WTC11 (cell line): ENCODE measurements around the gene IGF2BP3. TPM values are rescaled to one million over a fixed set of nuclear protein-coding genes. Genes with fewer than 3 reads are reported as not detected.

Experiments used
- ATAC-seq: fragments of 200-7000 bp; cut with Tn5 transposase; 2 replicates; pipeline ENCODE4 v1.10.0; 2021; ENCODE audit warnings: mild to moderate bottlenecking, moderate library complexity
- CTCF ChIA-PET: fragments of 300-600 bp; sonication (Branson Sonifier 250); formaldehyde crosslinking; loops from one replicate; lab custom pipeline; 2021; ENCODE audit warnings: antibody characterized with exemption; lab: Charles Lee
- POLR2A ChIA-PET: fragments of 350-600 bp; sonication (Branson Sonifier 250); formaldehyde crosslinking; loops from one replicate; lab custom pipeline; 2021; ENCODE audit warnings: antibody characterized with exemption; lab: Charles Lee
- DNase-seq: peaks from one replicate; pipeline ENCODE4 v3.0.0; 2021; ENCODE audit warnings: low spot score
- H3K27ac Mint-ChIP-seq: 2 replicates; pipeline ENCODE4 v1.8.0; 2021; ENCODE audit warnings: mixed read lengths
- H3K27me3 Mint-ChIP-seq: 2 replicates; pipeline ENCODE4 v1.8.0; 2021; ENCODE audit warnings: low read depth, mild to moderate bottlenecking, moderate library complexity, mixed read lengths
- H3K36me3 Mint-ChIP-seq: 2 replicates; pipeline ENCODE4 v1.8.0; 2021; ENCODE audit warnings: mixed read lengths
- H3K4me1 Mint-ChIP-seq: 2 replicates; pipeline ENCODE4 v1.8.0; 2022; ENCODE audit warnings: mixed read lengths
- H3K4me3 Mint-ChIP-seq: 2 replicates; pipeline ENCODE4 v1.8.0; 2021; ENCODE audit warnings: mild to moderate bottlenecking, moderate library complexity, mixed read lengths
- H3K9me3 Mint-ChIP-seq: 2 replicates; pipeline ENCODE4 v1.8.0; 2021; ENCODE audit warnings: mixed read lengths
- ARID4B ChIP-seq: sonication (generic); formaldehyde crosslinking; IDR thresholded peaks from 2 replicates; pipeline ENCODE4 v1.8.0; 2023; ENCODE audit warnings: missing genetic modification reagents, mild to moderate bottlenecking, borderline replicate concordance
- GRHL2 ChIP-seq: fragments of 250-450 bp; sonication (Bioruptor Pico); IDR thresholded peaks from 2 replicates; pipeline ENCODE4 v1.8.0; 2022; ENCODE audit warnings: mild to moderate bottlenecking, moderate library complexity; ENCODE audit not compliant: insufficient replicate concordance, severe bottlenecking
- JUN ChIP-seq: sonication (generic); formaldehyde crosslinking; IDR thresholded peaks from 2 replicates; pipeline ENCODE4 v1.8.0; 2023; ENCODE audit warnings: mild to moderate bottlenecking, missing genetic modification reagents
- KAT7 ChIP-seq: sonication (generic); formaldehyde crosslinking; IDR thresholded peaks from 2 replicates; pipeline ENCODE4 v1.8.1; 2023; ENCODE audit warnings: missing genetic modification reagents, mild to moderate bottlenecking, borderline replicate concordance
- NR1H2 ChIP-seq: sonication (generic); formaldehyde crosslinking; IDR thresholded peaks from 2 replicates; pipeline ENCODE4 v1.9.0; 2021; ENCODE audit warnings: mild to moderate bottlenecking, moderate library complexity, missing genetic modification reagents
- STAT6 ChIP-seq: sonication (generic); formaldehyde crosslinking; conservative IDR thresholded peaks from 2 replicates; pipeline ENCODE4 v1.8.1; 2023; ENCODE audit warnings: mild to moderate bottlenecking, low read depth, missing genetic modification reagents, moderate library complexity
- TEAD1 ChIP-seq: sonication (generic); formaldehyde crosslinking; IDR thresholded peaks from 2 replicates; pipeline ENCODE4 v1.8.0; 2022; ENCODE audit warnings: mild to moderate bottlenecking, missing genetic modification reagents
- TP53 ChIP-seq: sonication (generic); formaldehyde crosslinking; IDR thresholded peaks from 2 replicates; pipeline ENCODE4 v1.8.1; 2023; ENCODE audit warnings: mild to moderate bottlenecking, missing genetic modification reagents
- ZNF219 ChIP-seq: sonication (generic); formaldehyde crosslinking; IDR thresholded peaks from 2 replicates; pipeline ENCODE4 v1.8.0; 2023; ENCODE audit warnings: missing genetic modification reagents, mild to moderate bottlenecking, borderline replicate concordance
- ZNF232 ChIP-seq: sonication (generic); formaldehyde crosslinking; IDR thresholded peaks from 2 replicates; pipeline ENCODE4 v1.8.0; 2022; ENCODE audit warnings: mild to moderate bottlenecking, missing genetic modification reagents
- ZNF396 ChIP-seq: fragments of 250-450 bp; sonication (Bioruptor Pico); IDR thresholded peaks from 2 replicates; pipeline ENCODE4 v1.8.0; 2021; ENCODE audit warnings: mild to moderate bottlenecking, moderate library complexity, borderline replicate concordance
- ZNF416 ChIP-seq: fragments of 250-450 bp; sonication (Bioruptor Pico); IDR thresholded peaks from 2 replicates; pipeline ENCODE4 v1.9.0; 2021; ENCODE audit warnings: mild to moderate bottlenecking, inconsistent platforms
- ZNF423 ChIP-seq: fragments of 250-450 bp; sonication (Bioruptor Pico); IDR thresholded peaks from 2 replicates; pipeline ENCODE4 v2.1.2; 2022; ENCODE audit warnings: mild to moderate bottlenecking, moderate library complexity
- total RNA-seq: library from RNA; stranded (reverse); gene quantifications from 3 replicates; pipeline ENCODE4 v1.2.3, GENCODE V29; 2021
- TF ChIP-seq, protein P1 (sequence below): fragments of 200-600 bp; IDR thresholded peaks from 2 replicates; pipeline ENCODE4 v1.8.0; 2022; ENCODE audit warnings: antibody characterized with exemption
- TF ChIP-seq, protein P2 (sequence below): sonication (generic); formaldehyde crosslinking; IDR thresholded peaks from 2 replicates; pipeline ENCODE4 v1.8.1; 2023; ENCODE audit warnings: mild to moderate bottlenecking, moderate library complexity, missing genetic modification reagents
- TF ChIP-seq, protein P3 (sequence below): sonication (generic); formaldehyde crosslinking; IDR thresholded peaks from 2 replicates; pipeline ENCODE4 v1.8.0; 2022; ENCODE audit warnings: mild to moderate bottlenecking, missing genetic modification reagents
- TF ChIP-seq, protein P4 (sequence below): sonication (generic); formaldehyde crosslinking; IDR thresholded peaks from 2 replicates; pipeline ENCODE4 v1.8.0; 2023; ENCODE audit warnings: missing genetic modification reagents
- TF ChIP-seq, protein P5 (sequence below): sonication (generic); formaldehyde crosslinking; IDR thresholded peaks from 2 replicates; pipeline ENCODE4 v1.8.0; 2022; ENCODE audit warnings: missing genetic modification reagents

The IGF2BP3 gene
- total RNA-seq, 1 experiment from 2014 or later = 129 TPM

DNA sequence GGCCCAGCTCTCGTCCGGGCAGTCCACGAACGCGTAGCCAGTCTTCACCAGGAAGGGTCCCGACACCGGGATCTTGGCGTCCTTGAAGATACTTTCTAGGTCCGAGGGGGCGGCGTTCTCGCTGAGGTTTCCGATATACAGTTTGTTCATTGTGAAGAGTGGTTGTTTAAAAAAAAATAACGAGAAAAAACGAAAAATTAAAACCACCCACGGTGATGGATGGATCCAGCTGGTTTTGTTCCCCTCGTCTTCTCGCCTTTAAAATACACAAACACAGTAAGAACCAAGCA is 385 bp downstream of the IGF2BP3 start (continued):
- no peak for TF ChIP-seq ZNF232 (CRISPR knock-in tag)

DNA sequence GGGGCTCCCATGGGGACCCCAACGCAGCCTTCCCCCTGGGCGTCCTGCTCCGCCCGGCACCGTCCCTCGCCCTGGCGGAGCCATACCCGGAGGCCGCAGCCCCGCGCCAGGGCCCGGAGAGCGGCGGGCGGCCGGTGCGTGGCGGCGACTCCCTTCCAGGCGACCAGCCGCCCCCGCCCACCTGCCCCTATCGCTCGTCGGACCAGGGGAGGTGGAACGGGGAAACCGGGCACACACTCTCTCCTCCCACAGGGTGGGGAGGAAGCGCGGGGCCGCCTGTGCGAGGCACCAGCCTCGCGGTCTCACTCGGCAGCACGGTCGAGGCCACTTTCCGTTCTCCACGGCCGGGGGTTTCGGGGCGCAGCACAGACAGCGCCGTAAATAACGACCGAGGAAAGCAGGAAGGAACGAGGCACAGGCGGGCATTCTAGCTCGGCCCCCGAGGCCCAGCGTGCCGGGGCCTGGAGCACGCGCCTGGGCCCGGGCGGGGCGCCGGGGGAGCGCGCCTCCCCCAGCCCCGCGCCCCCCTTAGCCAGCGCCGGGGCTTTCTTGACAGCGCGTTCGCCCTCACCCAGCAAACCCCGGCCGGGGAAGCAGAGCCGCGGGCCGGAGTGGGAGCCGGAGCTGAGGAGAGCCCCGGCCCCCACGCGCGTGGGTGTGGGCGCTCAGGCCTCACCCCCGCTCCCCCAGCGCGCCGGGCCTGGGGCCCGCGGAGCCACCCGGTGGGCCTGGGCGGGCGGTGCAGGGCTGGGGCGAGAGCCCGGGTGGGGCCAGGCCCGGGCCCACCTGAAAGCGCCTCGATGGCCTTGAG is 936 bp downstream of the IGF2BP3 start:
- ATAC-seq (no peak), DNase-seq (no peak)
- no peak overlapping the region for H3K27ac Mint-ChIP-seq
- CTCF ChIA-PET = no interaction called here
- POLR2A ChIA-PET = interaction anchor here (0.8 to 1.3 kb wide), 7 partner anchors 13 to 111 kb away, joined by 3 to 4 read pairs (median 3); no protein-coding TSS in a partner anchor
- no peaks in the 10 kb centered on the region for H3K27me3 Mint-ChIP-seq
- peaks cover 33% of the 10 kb centered on the region for H3K4me1 Mint-ChIP-seq
- no peaks in the 10 kb centered on the region for H3K9me3 Mint-ChIP-seq
- peak overlapping the region; percentile 99 for H3K4me3 Mint-ChIP-seq
- H3K36me3 Mint-ChIP-seq = peaks cover 11% of the 10 kb centered on the region
- TF ChIP-seq, protein P1, sequence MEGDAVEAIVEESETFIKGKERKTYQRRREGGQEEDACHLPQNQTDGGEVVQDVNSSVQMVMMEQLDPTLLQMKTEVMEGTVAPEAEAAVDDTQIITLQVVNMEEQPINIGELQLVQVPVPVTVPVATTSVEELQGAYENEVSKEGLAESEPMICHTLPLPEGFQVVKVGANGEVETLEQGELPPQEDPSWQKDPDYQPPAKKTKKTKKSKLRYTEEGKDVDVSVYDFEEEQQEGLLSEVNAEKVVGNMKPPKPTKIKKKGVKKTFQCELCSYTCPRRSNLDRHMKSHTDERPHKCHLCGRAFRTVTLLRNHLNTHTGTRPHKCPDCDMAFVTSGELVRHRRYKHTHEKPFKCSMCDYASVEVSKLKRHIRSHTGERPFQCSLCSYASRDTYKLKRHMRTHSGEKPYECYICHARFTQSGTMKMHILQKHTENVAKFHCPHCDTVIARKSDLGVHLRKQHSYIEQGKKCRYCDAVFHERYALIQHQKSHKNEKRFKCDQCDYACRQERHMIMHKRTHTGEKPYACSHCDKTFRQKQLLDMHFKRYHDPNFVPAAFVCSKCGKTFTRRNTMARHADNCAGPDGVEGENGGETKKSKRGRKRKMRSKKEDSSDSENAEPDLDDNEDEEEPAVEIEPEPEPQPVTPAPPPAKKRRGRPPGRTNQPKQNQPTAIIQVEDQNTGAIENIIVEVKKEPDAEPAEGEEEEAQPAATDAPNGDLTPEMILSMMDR = no peak
- peak; percentile 85; the same call in 1 of the 2 replicates for TF ChIP-seq ZNF219 (CRISPR knock-in tag)
- peak; percentile 41; the same call in 1 of the 2 replicates for TF ChIP-seq TEAD1 (CRISPR knock-in tag)
- no peak for TF ChIP-seq ZNF423 (CRISPR knock-in tag)
- no peak for TF ChIP-seq ZNF396 (CRISPR knock-in tag)
- TF ChIP-seq JUN (CRISPR knock-in tag) = peak; percentile 37; the same call in 1 of the 2 replicates
- TF ChIP-seq, protein P2, sequence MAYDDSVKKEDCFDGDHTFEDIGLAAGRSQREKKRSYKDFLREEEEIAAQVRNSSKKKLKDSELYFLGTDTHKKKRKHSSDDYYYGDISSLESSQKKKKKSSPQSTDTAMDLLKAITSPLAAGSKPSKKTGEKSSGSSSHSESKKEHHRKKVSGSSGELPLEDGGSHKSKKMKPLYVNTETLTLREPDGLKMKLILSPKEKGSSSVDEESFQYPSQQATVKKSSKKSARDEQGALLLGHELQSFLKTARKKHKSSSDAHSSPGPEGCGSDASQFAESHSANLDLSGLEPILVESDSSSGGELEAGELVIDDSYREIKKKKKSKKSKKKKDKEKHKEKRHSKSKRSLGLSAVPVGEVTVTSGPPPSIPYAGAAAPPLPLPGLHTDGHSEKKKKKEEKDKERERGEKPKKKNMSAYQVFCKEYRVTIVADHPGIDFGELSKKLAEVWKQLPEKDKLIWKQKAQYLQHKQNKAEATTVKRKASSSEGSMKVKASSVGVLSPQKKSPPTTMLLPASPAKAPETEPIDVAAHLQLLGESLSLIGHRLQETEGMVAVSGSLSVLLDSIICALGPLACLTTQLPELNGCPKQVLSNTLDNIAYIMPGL (CRISPR knock-in tag) = peak; percentile 72; the same call in 1 of the 2 replicates
- no peak for TF ChIP-seq STAT6
- TF ChIP-seq ARID4B (CRISPR knock-in tag) = peak; percentile 30; the same call in 1 of the 2 replicates
- TF ChIP-seq, protein P3, sequence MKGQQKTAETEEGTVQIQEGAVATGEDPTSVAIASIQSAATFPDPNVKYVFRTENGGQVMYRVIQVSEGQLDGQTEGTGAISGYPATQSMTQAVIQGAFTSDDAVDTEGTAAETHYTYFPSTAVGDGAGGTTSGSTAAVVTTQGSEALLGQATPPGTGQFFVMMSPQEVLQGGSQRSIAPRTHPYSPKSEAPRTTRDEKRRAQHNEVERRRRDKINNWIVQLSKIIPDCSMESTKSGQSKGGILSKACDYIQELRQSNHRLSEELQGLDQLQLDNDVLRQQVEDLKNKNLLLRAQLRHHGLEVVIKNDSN (CRISPR knock-in tag) = 0 out of 2 replicates have a peak, but pooled peaks have one; percentile 11
- TF ChIP-seq KAT7 (CRISPR knock-in tag) = peak; percentile 60; the same call in 1 of the 2 replicates
- TF ChIP-seq, protein P4, sequence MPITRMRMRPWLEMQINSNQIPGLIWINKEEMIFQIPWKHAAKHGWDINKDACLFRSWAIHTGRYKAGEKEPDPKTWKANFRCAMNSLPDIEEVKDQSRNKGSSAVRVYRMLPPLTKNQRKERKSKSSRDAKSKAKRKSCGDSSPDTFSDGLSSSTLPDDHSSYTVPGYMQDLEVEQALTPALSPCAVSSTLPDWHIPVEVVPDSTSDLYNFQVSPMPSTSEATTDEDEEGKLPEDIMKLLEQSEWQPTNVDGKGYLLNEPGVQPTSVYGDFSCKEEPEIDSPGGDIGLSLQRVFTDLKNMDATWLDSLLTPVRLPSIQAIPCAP (CRISPR knock-in tag) = peak; percentile 20; the same call in 1 of the 2 replicates
- TF ChIP-seq NR1H2 (CRISPR knock-in tag) = 0 out of 2 replicates have a peak, but pooled peaks have one; percentile 8
- 0 out of 2 replicates have a peak, but pooled peaks have one; percentile 30 for TF ChIP-seq TP53 (CRISPR knock-in tag)
- no peak for TF ChIP-seq ZNF232 (CRISPR knock-in tag)
- TF ChIP-seq ZNF416 (CRISPR knock-in tag) = no peak
- TF ChIP-seq, protein P5, sequence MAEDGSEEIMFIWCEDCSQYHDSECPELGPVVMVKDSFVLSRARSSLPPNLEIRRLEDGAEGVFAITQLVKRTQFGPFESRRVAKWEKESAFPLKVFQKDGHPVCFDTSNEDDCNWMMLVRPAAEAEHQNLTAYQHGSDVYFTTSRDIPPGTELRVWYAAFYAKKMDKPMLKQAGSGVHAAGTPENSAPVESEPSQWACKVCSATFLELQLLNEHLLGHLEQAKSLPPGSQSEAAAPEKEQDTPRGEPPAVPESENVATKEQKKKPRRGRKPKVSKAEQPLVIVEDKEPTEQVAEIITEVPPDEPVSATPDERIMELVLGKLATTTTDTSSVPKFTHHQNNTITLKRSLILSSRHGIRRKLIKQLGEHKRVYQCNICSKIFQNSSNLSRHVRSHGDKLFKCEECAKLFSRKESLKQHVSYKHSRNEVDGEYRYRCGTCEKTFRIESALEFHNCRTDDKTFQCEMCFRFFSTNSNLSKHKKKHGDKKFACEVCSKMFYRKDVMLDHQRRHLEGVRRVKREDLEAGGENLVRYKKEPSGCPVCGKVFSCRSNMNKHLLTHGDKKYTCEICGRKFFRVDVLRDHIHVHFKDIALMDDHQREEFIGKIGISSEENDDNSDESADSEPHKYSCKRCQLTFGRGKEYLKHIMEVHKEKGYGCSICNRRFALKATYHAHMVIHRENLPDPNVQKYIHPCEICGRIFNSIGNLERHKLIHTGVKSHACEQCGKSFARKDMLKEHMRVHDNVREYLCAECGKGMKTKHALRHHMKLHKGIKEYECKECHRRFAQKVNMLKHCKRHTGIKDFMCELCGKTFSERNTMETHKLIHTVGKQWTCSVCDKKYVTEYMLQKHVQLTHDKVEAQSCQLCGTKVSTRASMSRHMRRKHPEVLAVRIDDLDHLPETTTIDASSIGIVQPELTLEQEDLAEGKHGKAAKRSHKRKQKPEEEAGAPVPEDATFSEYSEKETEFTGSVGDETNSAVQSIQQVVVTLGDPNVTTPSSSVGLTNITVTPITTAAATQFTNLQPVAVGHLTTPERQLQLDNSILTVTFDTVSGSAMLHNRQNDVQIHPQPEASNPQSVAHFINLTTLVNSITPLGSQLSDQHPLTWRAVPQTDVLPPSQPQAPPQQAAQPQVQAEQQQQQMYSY (CRISPR knock-in tag) = no peak
- TF ChIP-seq GRHL2 (CRISPR knock-in tag) = no peak
